ENCODE data around the gene GTF3A.

DNA sequence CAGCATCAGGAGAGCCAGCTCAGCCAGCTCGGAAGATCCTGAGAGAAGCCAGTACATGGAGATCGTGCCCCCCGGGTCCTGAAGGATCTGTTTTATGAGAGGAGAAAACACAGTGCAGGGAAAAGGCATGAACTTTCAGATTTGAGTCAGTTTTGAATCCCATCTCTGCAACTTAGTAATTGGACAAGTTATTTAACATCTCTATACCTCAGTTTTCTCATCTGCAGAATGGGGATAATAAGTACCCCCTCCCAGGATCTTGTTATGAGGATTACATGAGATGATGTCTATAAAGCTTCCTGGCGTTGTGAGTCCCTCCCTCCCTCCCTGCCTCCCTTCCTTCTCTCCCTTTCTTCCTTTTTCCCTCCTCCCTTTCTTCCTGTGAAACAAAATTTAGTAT, 40.1 kb upstream of the GTF3A start:
- TF ChIP-seq, protein P1, sequence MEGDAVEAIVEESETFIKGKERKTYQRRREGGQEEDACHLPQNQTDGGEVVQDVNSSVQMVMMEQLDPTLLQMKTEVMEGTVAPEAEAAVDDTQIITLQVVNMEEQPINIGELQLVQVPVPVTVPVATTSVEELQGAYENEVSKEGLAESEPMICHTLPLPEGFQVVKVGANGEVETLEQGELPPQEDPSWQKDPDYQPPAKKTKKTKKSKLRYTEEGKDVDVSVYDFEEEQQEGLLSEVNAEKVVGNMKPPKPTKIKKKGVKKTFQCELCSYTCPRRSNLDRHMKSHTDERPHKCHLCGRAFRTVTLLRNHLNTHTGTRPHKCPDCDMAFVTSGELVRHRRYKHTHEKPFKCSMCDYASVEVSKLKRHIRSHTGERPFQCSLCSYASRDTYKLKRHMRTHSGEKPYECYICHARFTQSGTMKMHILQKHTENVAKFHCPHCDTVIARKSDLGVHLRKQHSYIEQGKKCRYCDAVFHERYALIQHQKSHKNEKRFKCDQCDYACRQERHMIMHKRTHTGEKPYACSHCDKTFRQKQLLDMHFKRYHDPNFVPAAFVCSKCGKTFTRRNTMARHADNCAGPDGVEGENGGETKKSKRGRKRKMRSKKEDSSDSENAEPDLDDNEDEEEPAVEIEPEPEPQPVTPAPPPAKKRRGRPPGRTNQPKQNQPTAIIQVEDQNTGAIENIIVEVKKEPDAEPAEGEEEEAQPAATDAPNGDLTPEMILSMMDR (IDR thresholded peaks at IDR 0.05): no peak
- no peak for TF ChIP-seq POLR2A (IDR thresholded peaks at IDR 0.05)
